ENCODE data around the gene IKBIP.
"Not testable (repeated sequence)": the region's sequence is repeated elsewhere in the genome, so short reads cannot be mapped to it uniquely, and the experiment has no call there.

Gene IKBIP

GRCh38 chr12:98638009-98638408, 6.6 kb downstream of the IKBIP start:
- DNase-seq (ENCODE audit: low read depth, low spot score): no peak

- DNase-seq (ENCODE audit: low read depth, low spot score): no peak
Measured at GRCh38 chr12:98637068-98637467, 7.5 kb downstream of the IKBIP start.

- no peak for DNase-seq (ENCODE audit: low read depth, low spot score)
Measured at GRCh38 chr12:98635657-98636323, 8.8 kb downstream of the IKBIP start.

GRCh38 chr12:98618952-98619351, 25.6 kb downstream of the IKBIP start:
- no peak for DNase-seq (ENCODE audit: low read depth, low spot score)

GRCh38 chr12:98612696-98613334, 31.8 kb downstream of the IKBIP start:
- DNase-seq (ENCODE audit: low read depth, low spot score): no peak

GRCh38 chr12:98610596-98610995, 34.0 kb downstream of the IKBIP start:
- DNase-seq (ENCODE audit: low read depth, low spot score): no peak

GRCh38 chr12:98606359-98606988, 38.1 kb downstream of the IKBIP start:
- no peak for DNase-seq (ENCODE audit: low read depth, low spot score)

GRCh38 chr12:98601924-98602323, 42.7 kb downstream of the IKBIP start:
- DNase-seq (ENCODE audit: low read depth, low spot score): no peak

GRCh38 chr12:98597313-98597712, 47.3 kb downstream of the IKBIP start:
- DNase-seq (ENCODE audit: low read depth, low spot score): not testable (repeated sequence)

- no peak for DNase-seq (ENCODE audit: low read depth, low spot score)
Measured at GRCh38 chr12:98595243-98595988, 49.2 kb downstream of the IKBIP start.

GRCh38 chr12:98594050-98594835, 50.3 kb downstream of the IKBIP start:
- DNase-seq (ENCODE audit: low read depth, low spot score): no peak

- DNase-seq (ENCODE audit: low read depth, low spot score): peak; percentile 95
Measured at GRCh38 chr12:98593351-98594049, 51.1 kb downstream of the IKBIP start, which contains the start of gene SLC25A3. Gene SLC25A3 (plus strand): TSS chr12:98593686. CDS start chr12:98593979, 293 bp downstream.

- no peak for DNase-seq (ENCODE audit: low read depth, low spot score)
Measured at GRCh38 chr12:98592825-98593322, 51.7 kb downstream of the IKBIP start.

GRCh38 chr12:98591209-98591608, 53.4 kb downstream of the IKBIP start:
- no peak for DNase-seq (ENCODE audit: low read depth, low spot score)

GRCh38 chr12:98587084-98587483, 57.5 kb downstream of the IKBIP start:
- DNase-seq (ENCODE audit: low read depth, low spot score): no peak

- DNase-seq (ENCODE audit: low read depth, low spot score): no peak
Measured at GRCh38 chr12:98582093-98582492, 62.5 kb downstream of the IKBIP start.

GRCh38 chr12:98581101-98581500, 63.5 kb downstream of the IKBIP start:
- no peak for DNase-seq (ENCODE audit: low read depth, low spot score)

- no peak for DNase-seq (ENCODE audit: low read depth, low spot score)
Measured at GRCh38 chr12:98580695-98581094, 63.9 kb downstream of the IKBIP start.

- no peak for DNase-seq (ENCODE audit: low read depth, low spot score)
Measured at GRCh38 chr12:98579835-98580234, 64.8 kb downstream of the IKBIP start.

- DNase-seq (ENCODE audit: low read depth, low spot score): no peak
Measured at GRCh38 chr12:98579347-98579746, 65.2 kb downstream of the IKBIP start.

GRCh38 chr12:98578821-98579220, 65.8 kb downstream of the IKBIP start:
- DNase-seq (ENCODE audit: low read depth, low spot score): no peak

Data from smooth muscle cell of the brain vasculature (primary cell).